GM23338 (cell line): ENCODE measurements around the gene CDC27. TPM values are rescaled to one million over a fixed set of nuclear protein-coding genes. Genes with fewer than 3 reads are reported as not detected.

ENCODE experiments used
- ATAC-seq: fragments of 200-7000 bp; cut with Tn5 transposase; 3 replicates; pipeline ENCODE4 v1.9.1; 2020
- DNase-seq: peaks from one replicate; pipeline ENCODE4 v3.0.0-alpha.2; 2015; ENCODE audit warnings: low spot score
- H2AFZ ChIP-seq: fragments of 200-600 bp; sonication (generic); 2 replicates; pipeline ENCODE4 v1.8.0; 2016; ENCODE audit warnings: antibody characterized with exemption, mild to moderate bottlenecking, moderate library complexity
- H3F3A ChIP-seq: fragments of 200-600 bp; sonication (generic); replicated peaks from 2 replicates; pipeline ENCODE4 v1.8.0; 2017; ENCODE audit warnings: antibody characterized with exemption, mixed run types, low read depth
- H3K27ac ChIP-seq: fragments of 200-600 bp; sonication (generic); 2 replicates; pipeline ENCODE4 v1.6.1; 2016; ENCODE audit warnings: low read depth
- H3K27me3 ChIP-seq: fragments of 200-600 bp; sonication (generic); 2 replicates; pipeline ENCODE4 v1.8.0; 2016; ENCODE audit warnings: mild to moderate bottlenecking, mixed run types, moderate library complexity; ENCODE audit not compliant: insufficient read depth
- H3K36me3 ChIP-seq: fragments of 200-600 bp; sonication (generic); 2 replicates; pipeline ENCODE4 v1.8.0; 2016; ENCODE audit warnings: mild to moderate bottlenecking; ENCODE audit not compliant: insufficient read depth
- H3K4me1 ChIP-seq: fragments of 200-600 bp; sonication (generic); 2 replicates; pipeline ENCODE4 v1.8.0; 2016; ENCODE audit warnings: mild to moderate bottlenecking, moderate library complexity; ENCODE audit not compliant: insufficient read depth
- H3K4me2 ChIP-seq: fragments of 200-600 bp; sonication (generic); 2 replicates; pipeline ENCODE4 v1.7.1; 2017; ENCODE audit warnings: mixed run types
- H3K4me3 ChIP-seq: fragments of 200-600 bp; sonication (generic); 2 replicates; pipeline ENCODE4 v1.6.1; 2016; ENCODE audit warnings: mixed run types
- H3K79me2 ChIP-seq: fragments of 200-600 bp; sonication (generic); replicated peaks from 2 replicates; pipeline ENCODE4 v1.8.0; 2017; ENCODE audit warnings: mild to moderate bottlenecking; ENCODE audit not compliant: insufficient read depth
- H3K9me2 ChIP-seq: fragments of 200-600 bp; sonication (generic); 2 replicates; pipeline ENCODE4 v1.8.0; 2017; ENCODE audit not compliant: insufficient read depth
- H4K20me1 ChIP-seq: fragments of 200-600 bp; sonication (generic); replicated peaks from 2 replicates; pipeline ENCODE4 v1.8.0; 2017; ENCODE audit warnings: mild to moderate bottlenecking; ENCODE audit not compliant: insufficient read depth
- H3K27ac Mint-ChIP-seq: 2 replicates; pipeline ENCODE4 v1.8.0; 2020; ENCODE audit warnings: inconsistent platforms, mild to moderate bottlenecking, moderate library complexity, mixed read lengths
- H3K27me3 Mint-ChIP-seq: 3 replicates; pipeline ENCODE4 v1.8.0; 2022; ENCODE audit warnings: low read depth, mild to moderate bottlenecking, moderate library complexity, mixed read lengths, inconsistent platforms; ENCODE audit not compliant: insufficient read depth, poor library complexity
- H3K36me3 Mint-ChIP-seq: 3 replicates; pipeline ENCODE4 v1.8.0; 2021; ENCODE audit warnings: low read depth, mild to moderate bottlenecking, inconsistent platforms, moderate library complexity, mixed read lengths
- H3K4me1 Mint-ChIP-seq: 3 replicates; pipeline ENCODE4 v1.8.0; 2020; ENCODE audit warnings: mild to moderate bottlenecking, inconsistent platforms, mixed read lengths
- H3K4me3 Mint-ChIP-seq: 3 replicates; pipeline ENCODE4 v1.8.0; 2021; ENCODE audit warnings: moderate library complexity, mild to moderate bottlenecking, inconsistent platforms, mixed read lengths
- H3K9me3 Mint-ChIP-seq: 3 replicates; pipeline ENCODE4 v1.8.0; 2020; ENCODE audit warnings: moderate library complexity, mild to moderate bottlenecking, inconsistent platforms, mixed read lengths
- CREB1 ChIP-seq: fragments of 250-450 bp; sonication (Bioruptor Pico); IDR thresholded peaks from 2 replicates; pipeline ENCODE4 v1.5.0; 2020; ENCODE audit warnings: low read depth, mild to moderate bottlenecking, moderate library complexity
- CTCF ChIP-seq, 2 experiments: fragments of 200-600 bp in 1 of 2; sonication (generic) in 1 of 2; conservative IDR thresholded peaks; 2 replicates each; pipeline versions ENCODE4 v1.5.1 to v1.6.1; 2016 to 2017; ENCODE audit warnings: antibody characterized with exemption in 2 of 2, low read depth in 2 of 2, mild to moderate bottlenecking in 2 of 2, moderate library complexity in 1 of 2
- ETS1 ChIP-seq: IDR thresholded peaks from 2 replicates; pipeline ENCODE4 v1.6.1; 2016; ENCODE audit warnings: antibody characterized with exemption
- EZH2phosphoT487 ChIP-seq: fragments of 200-600 bp; sonication (generic); IDR thresholded peaks from one replicate; pipeline ENCODE4 v1.8.1; 2018; ENCODE audit warnings: antibody characterized with exemption; ENCODE audit not compliant: unreplicated experiment
- JUNB ChIP-seq: IDR thresholded peaks from one replicate; pipeline ENCODE4 v1.6.1; 2016; ENCODE audit warnings: antibody characterized with exemption; ENCODE audit not compliant: unreplicated experiment
- NANOG ChIP-seq: IDR thresholded peaks from 2 replicates; pipeline ENCODE4 v1.6.1; 2016; ENCODE audit warnings: antibody characterized with exemption, borderline replicate concordance
- POLR2AphosphoS5 ChIP-seq: IDR thresholded peaks from 2 replicates; pipeline ENCODE4 v1.6.1; 2016; ENCODE audit warnings: antibody characterized with exemption, low read depth
- STAT1 ChIP-seq: IDR thresholded peaks from one replicate; pipeline ENCODE4 v1.6.1; 2016; ENCODE audit warnings: antibody characterized with exemption; ENCODE audit not compliant: unreplicated experiment
- ZNF331 ChIP-seq: fragments of 250-450 bp; sonication (Bioruptor Pico); IDR thresholded peaks from 2 replicates; pipeline ENCODE4 v1.5.0; 2020; ENCODE audit warnings: low read depth, mild to moderate bottlenecking, moderate library complexity
- ZNF462 ChIP-seq: fragments of 250-450 bp; sonication (Bioruptor Pico); IDR thresholded peaks from 2 replicates; pipeline ENCODE4 v1.5.0; 2020; ENCODE audit warnings: mild to moderate bottlenecking, moderate library complexity
- long read RNA-seq: library from polyadenylated mRNA; unstranded; transcript quantifications from one replicate; pipeline ENCODE4 v2.0.0, GENCODE V29; 2020; ENCODE audit not compliant: unreplicated experiment
- polyA plus RNA-seq: library from polyadenylated mRNA; unstranded; fragments of >200 nt; fragmentation: Nextera tagmentation; extraction: Ambion mirVana; gene quantifications from 2 replicates; pipeline ENCODE4 v1.2.1, GENCODE V29; 2016
- total RNA-seq: library from RNA; depleted of rRNA; stranded (reverse); fragments of >200 nt; shearing (Covaris generic); gene quantifications from 2 replicates; pipeline ENCODE4 v1.2.3, GENCODE V29; 2014; rRNA removed

CDC27 gene
- total RNA-seq (47.9 and 49.7 TPM in 2 replicates), polyA plus RNA-seq (73.0 and 85.5 TPM in 2 replicates)
- long read RNA-seq, partial matches to known transcripts = 12 of 12 reads
- long read RNA-seq, other reads (novel, unspliced or antisense) = 0 of 12 reads

GRCh38 chr17:47188876-47189731 lies at the start of gene CDC27:
Gene CDC27 (minus strand): TSS chr17:47189295. CDS start chr17:47189172, 123 bp downstream.
- ATAC-seq (peak; percentile 93), DNase-seq (peak; percentile 99)
- Histone ChIP-seq H3F3A (no peaks in the 10 kb centered on the region), H2AFZ (peak within 1 kb of the TSS; percentile 86), H3K79me2 (peaks cover 46% of the 10 kb centered on the region), H3K27me3 (no peaks in the 10 kb centered on the region), H3K4me3 (peak within 1 kb of the TSS; percentile 95), H3K36me3 (no peaks in the 10 kb centered on the region), H3K9me2 (no peaks in the 10 kb centered on the region), H3K4me2 (peak within 1 kb of the TSS; percentile 85), H3K4me1 (peaks cover 12% of the 10 kb centered on the region), H3K27ac (peak within 1 kb of the TSS; percentile 74), H4K20me1 (peaks cover 22% of the 10 kb centered on the region)
- no peak for TF ChIP-seq ZNF331 (CRISPR knock-in tag)
- TF ChIP-seq ETS1 = no peak
- no peak for TF ChIP-seq NANOG
- peak; percentile 34 for TF ChIP-seq CREB1
- no peak for TF ChIP-seq CTCF (conservative IDR thresholded peaks at IDR 0.05; ENCODE audit: low read depth in 2 of 2)
- TF ChIP-seq ZNF462 (CRISPR knock-in tag) = no peak
- TF ChIP-seq JUNB = no peak
- no peak for TF ChIP-seq STAT1
- no peak for TF ChIP-seq EZH2phosphoT487
- TF ChIP-seq POLR2AphosphoS5 = peak; percentile 68
- Mint-ChIP-seq H3K9me3 (no peaks in the 10 kb centered on the region), H3K4me3 (peak within 1 kb of the TSS; percentile 99), H3K36me3 (no peaks in the 10 kb centered on the region), H3K27ac (peak within 1 kb of the TSS; percentile 97), H3K4me1 (peaks cover 17% of the 10 kb centered on the region; the same call in 2 of the 3 replicates), H3K27me3 (peaks cover 3% of the 10 kb centered on the region)
